Heart left ventricle (tissue), 16 donors: ENCODE measurements around the gene MRPS9. TPM values are rescaled to one million over a fixed set of nuclear protein-coding genes. Genes with fewer than 3 reads are reported as not detected.

Experiments used
- ATAC-seq, 4 donors: fragments of 200-7000 bp; cut with Tn5 transposase; one replicate each; pipeline ENCODE4 v1.9.1; 2020 to 2022; ENCODE audit warnings: moderate library complexity in 4 of 4, mild to moderate bottlenecking in 3 of 4, moderate number of reproducible peaks in 1 of 4
- DNase-seq, 5 donors: peaks; one replicate each; pipeline ENCODE4 v3.0.0-alpha.2; 2020
- H3K27ac ChIP-seq, 12 donors: fragments of 200-600 bp; sonication (generic) in 4 of 12; one replicate each; pipeline versions ENCODE4 v1.5.0 to v1.8.0; 2016 to 2022; ENCODE audit warnings: mild to moderate bottlenecking in 2 of 12
- H3K27me3 ChIP-seq, 9 donors: fragments of 200-600 bp; sonication (generic) in 2 of 9; one replicate each; pipeline versions ENCODE4 v1.5.1 to v1.8.0; 2016 to 2022; ENCODE audit warnings: mild to moderate bottlenecking in 3 of 9
- H3K36me3 ChIP-seq, 9 donors: fragments of 200-600 bp; sonication (generic) in 2 of 9; one replicate each; pipeline versions ENCODE4 v1.5.0 to v1.8.0; 2018 to 2022; ENCODE audit warnings: mild to moderate bottlenecking in 2 of 9
- H3K4me1 ChIP-seq, 12 donors: fragments of 200-600 bp; sonication (generic) in 4 of 12; one replicate each; pipeline versions ENCODE4 v1.5.0 to v1.8.0; 2016 to 2022; ENCODE audit warnings: mild to moderate bottlenecking in 3 of 12
- H3K4me3 ChIP-seq, 12 donors: fragments of 200-600 bp; sonication (generic) in 4 of 12; one replicate each; pipeline versions ENCODE4 v1.5.0 to v1.8.0; 2017 to 2022; ENCODE audit warnings: mild to moderate bottlenecking in 9 of 12, moderate library complexity in 4 of 12
- H3K9me3 ChIP-seq, 12 donors: fragments of 200-600 bp; sonication (generic) in 4 of 12; one replicate each; pipeline versions ENCODE4 v1.5.0 to v1.8.0; 2016 to 2022; ENCODE audit warnings: mild to moderate bottlenecking in 1 of 12
- POLR2A ChIP-seq, 2 donors: fragments of 450-650 bp; IDR thresholded peaks; one replicate each; pipeline ENCODE4 v1.6.1; 2017; ENCODE audit warnings: antibody characterized with exemption in 2 of 2, mild to moderate bottlenecking in 2 of 2, moderate library complexity in 2 of 2
- WGBS, 4 donors: extraction: QIAGEN DNeasy Blood & Tissue Kit in 2 of 4; methylation state at CpG; one replicate each; pipeline versions ENCODE4 v1.1.5 to v1.1.7; 2013 to 2018; 5-methylcytosine and 5-hydroxymethylcytosine counted together
- intact Hi-C, 10 donors: fragments of 100-400 bp; cut with DNase I; formaldehyde crosslinking; loops; one replicate each; pipeline versions ENCODE4 v1.11.1 to v1.14.2; 2022
- polyA plus RNA-seq, 2 donors: library from polyadenylated mRNA; stranded (reverse); fragments of 200-250 nt; gene quantifications; one replicate each; pipeline ENCODE4 v1.2.3, GENCODE V29; 2013
- total RNA-seq, 9 donors: library from RNA; depleted of rRNA in 2 of 9; stranded (reverse); fragments of >200 nt in 2 of 9; fragmentation: NEBNext Ultra II Directional in 3 of 9; extraction: Animal tissue kit (Norgen Biotek cat#: 25700) in 3 of 9; gene quantifications; one replicate each; pipeline versions ENCODE4 v1.1.0 to v1.2.4, GENCODE V29; 2016 to 2023
- TF ChIP-seq, protein P1 (sequence below), 12 donors: fragments of 200-600 bp; sonication (generic) in 4 of 12; IDR thresholded peaks; one replicate each; pipeline versions ENCODE4 v1.5.0 to v1.8.0; 2018 to 2022; ENCODE audit warnings: antibody characterized with exemption in 12 of 12, mild to moderate bottlenecking in 5 of 12
- donor health status: ischemic (EF 13 %, LVEDD 7.1; RV severe dilation, severe dysfunction).
- donor health status: healthy with polysubstance abuse.
- donor health status: DM: no; HTN: yes; CAD: no.
- donor health status: DM: no; HTN: no; CAD: no.
- donor health status: ischemic (EF 25% LVEDD 6.9; RV normal size, moderate dysfunction).
- donor health status: ischemic (EF 25% LVEDD 5.7; RV mildly dilated, moderate dysfunction).
- donor health status: healthy.
- donor health status: DM: yes; HTN: yes; CAD: no.
- donor health status: ischemic (EF 35%, LVEDD 5.7; RV mildly dilated, moderate dysfunction).
- donor health status: nonischemic (EF 11% LVEDD 7.7; RV severe dilation, severe dysfunction).
- donor health status: DM: yes; HTN: yes; CAD: no.
- donor health status: PGD.
- donor health status: ischemic (EF 29% LVEDD 5.4; RV normal size, mild dysfunction).
- donor health status: nonischemic (EF 23%, LVEDD 6.1; RV moderate dilation, normal function).

Gene MRPS9
- total and polyA plus RNA-seq, 11 donors: 37.6 to 92.8 (median 63.9) TPM

DNA sequence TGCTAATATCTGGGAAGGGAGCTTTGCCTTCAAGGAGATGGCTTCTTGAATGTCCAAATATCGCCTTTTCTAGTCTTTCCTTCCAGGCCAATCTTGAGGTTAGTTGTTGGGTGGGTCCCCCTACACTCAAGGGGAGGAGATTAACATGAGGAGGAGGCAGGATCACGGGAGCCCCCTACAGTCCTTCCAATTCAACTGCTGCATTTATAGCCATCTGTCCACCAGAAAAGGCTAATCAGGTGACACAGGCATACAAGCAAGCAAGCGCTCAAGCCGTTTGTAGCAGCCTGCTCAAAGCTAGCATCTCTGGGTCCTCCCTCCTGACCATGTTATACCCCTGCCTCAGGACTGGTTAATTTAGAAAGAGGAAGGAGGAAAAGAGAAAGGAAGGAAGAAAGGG, 87.6 kb downstream of the MRPS9 start:
- intact Hi-C loops: no loop called here
- Histone ChIP-seq H3K27me3 (peaks cover 0 to 19% (median 0%) of the 10 kb centered on the region in 9 donors), H3K27ac (no peak overlapping the region), H3K36me3 (no peaks in the 10 kb centered on the region), H3K9me3 (no peaks in the 10 kb centered on the region), H3K4me3 (no peak overlapping the region), H3K4me1 (no peaks in the 10 kb centered on the region)
- WGBS, 4 donors: 38 to 45% (median 41%) methylated on average over 4 of the region's 4 CpGs
- ATAC-seq: no peak
- DNase-seq: no peak
- TF ChIP-seq POLR2A (IDR thresholded peaks at IDR 0.05): no peak
- TF ChIP-seq, protein P1, sequence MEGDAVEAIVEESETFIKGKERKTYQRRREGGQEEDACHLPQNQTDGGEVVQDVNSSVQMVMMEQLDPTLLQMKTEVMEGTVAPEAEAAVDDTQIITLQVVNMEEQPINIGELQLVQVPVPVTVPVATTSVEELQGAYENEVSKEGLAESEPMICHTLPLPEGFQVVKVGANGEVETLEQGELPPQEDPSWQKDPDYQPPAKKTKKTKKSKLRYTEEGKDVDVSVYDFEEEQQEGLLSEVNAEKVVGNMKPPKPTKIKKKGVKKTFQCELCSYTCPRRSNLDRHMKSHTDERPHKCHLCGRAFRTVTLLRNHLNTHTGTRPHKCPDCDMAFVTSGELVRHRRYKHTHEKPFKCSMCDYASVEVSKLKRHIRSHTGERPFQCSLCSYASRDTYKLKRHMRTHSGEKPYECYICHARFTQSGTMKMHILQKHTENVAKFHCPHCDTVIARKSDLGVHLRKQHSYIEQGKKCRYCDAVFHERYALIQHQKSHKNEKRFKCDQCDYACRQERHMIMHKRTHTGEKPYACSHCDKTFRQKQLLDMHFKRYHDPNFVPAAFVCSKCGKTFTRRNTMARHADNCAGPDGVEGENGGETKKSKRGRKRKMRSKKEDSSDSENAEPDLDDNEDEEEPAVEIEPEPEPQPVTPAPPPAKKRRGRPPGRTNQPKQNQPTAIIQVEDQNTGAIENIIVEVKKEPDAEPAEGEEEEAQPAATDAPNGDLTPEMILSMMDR (IDR thresholded peaks at IDR 0.05): no peak

DNA sequence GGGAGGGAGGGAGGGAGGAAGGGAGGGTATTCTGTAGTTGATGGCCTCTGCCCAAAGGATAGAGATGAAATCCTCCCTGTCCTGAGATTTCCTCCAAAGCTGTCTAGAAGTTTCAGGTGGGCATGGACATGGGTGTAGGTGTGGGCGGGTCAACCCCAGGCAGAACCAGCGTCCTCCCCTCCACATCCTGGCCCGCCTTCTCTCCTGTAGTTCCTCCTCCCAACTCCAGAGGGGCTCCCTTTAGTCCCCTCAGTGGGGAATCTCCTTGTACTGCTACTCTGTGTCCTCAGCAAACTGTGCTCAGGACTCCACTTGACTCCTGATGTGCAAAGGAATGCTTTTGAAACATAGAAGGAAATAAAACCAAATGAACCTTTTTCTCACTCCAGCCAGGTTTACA, 88.1 kb downstream of the MRPS9 start:
- WGBS, 4 donors: 73 to 79% (median 75%) methylated on average over 3 of the region's 3 CpGs
- ATAC-seq: no peak
- TF ChIP-seq, protein P1 (IDR thresholded peaks at IDR 0.05): no peak
- no peaks in the 10 kb centered on the region for H3K4me1 ChIP-seq
- no peak overlapping the region for H3K27ac ChIP-seq
- intact Hi-C loops: no loop called here
- no peak overlapping the region for H3K4me3 ChIP-seq
- H3K27me3 ChIP-seq: peaks cover 0 to 19% (median 0%) of the 10 kb centered on the region in 9 donors
- H3K36me3 ChIP-seq: no peaks in the 10 kb centered on the region
- no peaks in the 10 kb centered on the region for H3K9me3 ChIP-seq
- DNase-seq: no peak

DNA sequence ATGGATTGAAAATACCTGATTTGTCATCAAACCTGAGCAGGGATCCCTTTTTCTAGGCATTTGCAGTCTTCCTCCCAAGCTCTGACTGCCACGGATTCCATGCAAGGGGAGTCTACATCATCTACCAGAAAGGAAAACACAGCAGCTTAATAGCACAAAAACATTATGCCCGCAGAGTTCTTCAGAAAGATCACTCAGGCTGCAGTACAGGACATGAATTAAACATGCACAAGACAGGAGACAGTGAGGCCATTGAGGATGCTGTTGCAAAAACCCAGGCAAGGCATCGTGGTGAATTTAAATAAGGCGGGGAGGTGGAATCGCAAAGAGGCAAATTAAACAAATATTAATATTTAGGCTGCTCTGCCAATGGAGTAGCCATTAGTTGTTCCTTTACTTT, 88.5 kb downstream of the MRPS9 start:
- TF ChIP-seq, protein P1 (IDR thresholded peaks at IDR 0.05): no peak
- no peak for TF ChIP-seq POLR2A (IDR thresholded peaks at IDR 0.05)
- intact Hi-C loops: no loop called here
- WGBS, 4 donors: 90 to 96% (median 93%) methylated on average over 5 of the region's 5 CpGs
- DNase-seq (no peak), ATAC-seq (no peak)
- no peak overlapping the region for H3K27ac ChIP-seq
- no peaks in the 10 kb centered on the region for H3K9me3 ChIP-seq
- H3K4me3 ChIP-seq: no peak overlapping the region
- peaks cover 0 to 19% (median 0%) of the 10 kb centered on the region in 9 donors for H3K27me3 ChIP-seq
- no peaks in the 10 kb centered on the region for H3K36me3 ChIP-seq
- H3K4me1 ChIP-seq: no peaks in the 10 kb centered on the region

DNA sequence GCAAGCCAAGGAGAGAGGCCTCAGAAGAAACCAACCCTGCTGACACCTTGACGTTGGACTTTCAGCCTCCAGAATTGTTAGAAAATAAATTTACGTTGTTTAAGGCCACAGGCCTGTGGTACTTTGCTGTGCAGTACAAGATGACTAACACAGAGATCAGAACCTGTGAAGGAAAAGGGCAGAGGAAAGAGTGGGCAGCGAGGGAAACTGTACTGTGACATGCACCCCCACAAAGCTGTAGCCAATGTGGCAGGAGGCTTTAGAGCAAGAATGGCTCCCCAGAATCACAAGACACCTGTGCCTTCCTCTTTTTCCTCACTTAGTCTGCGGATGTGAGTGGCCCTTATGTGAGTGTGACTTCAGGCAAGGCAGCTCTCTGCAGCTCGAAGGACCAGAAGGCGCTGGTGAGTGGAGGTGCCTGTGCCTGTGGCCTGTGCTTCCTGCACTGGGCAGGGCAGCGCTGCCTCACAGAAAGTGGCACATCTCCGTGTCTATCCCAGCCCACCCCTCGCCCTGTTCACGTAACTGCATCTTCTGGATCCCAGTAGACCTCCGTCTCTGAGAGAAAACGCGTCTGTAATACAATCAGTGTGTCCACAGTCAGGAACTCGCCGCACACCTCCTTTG, 89.5 kb downstream of the MRPS9 start:
- no peaks in the 10 kb centered on the region for H3K36me3 ChIP-seq
- ATAC-seq (no peak), DNase-seq (no peak)
- H3K4me3 ChIP-seq: no peak overlapping the region
- H3K9me3 ChIP-seq: no peaks in the 10 kb centered on the region
- peaks cover 0 to 19% (median 0%) of the 10 kb centered on the region in 9 donors for H3K27me3 ChIP-seq
- TF ChIP-seq, protein P1 (IDR thresholded peaks at IDR 0.05): no peak
- no peak for TF ChIP-seq POLR2A (IDR thresholded peaks at IDR 0.05)
- no peaks in the 10 kb centered on the region for H3K4me1 ChIP-seq
- no peak overlapping the region for H3K27ac ChIP-seq
- WGBS, 4 donors: 91 to 94% (median 93%) methylated on average over 15 of the region's 15 CpGs
- intact Hi-C loops: no loop called here
